Breast epithelium (tissue), 4 donors: ENCODE measurements around the gene OR11L1. TPM values are rescaled to one million over a fixed set of nuclear protein-coding genes. Genes with fewer than 3 reads are reported as not detected.

Experiments used
- DNase-seq, 2 donors: peaks; one replicate each; pipeline ENCODE4 v3.0.0-alpha.2; 2019; ENCODE audit warnings: low spot score in 2 of 2
- H3K27ac ChIP-seq, 2 donors: fragments of 200-600 bp; sonication (generic) in 1 of 2; one replicate each; pipeline ENCODE4 v1.5.1; 2016 to 2019; ENCODE audit warnings: mild to moderate bottlenecking in 1 of 2
- H3K27me3 ChIP-seq, 2 donors: fragments of 200-600 bp; sonication (generic) in 1 of 2; one replicate each; pipeline versions ENCODE4 v1.5.1 to v1.6.0; 2017 to 2019; ENCODE audit warnings: control low read depth in 1 of 2, mild to moderate bottlenecking in 1 of 2
- H3K36me3 ChIP-seq: fragments of 200-600 bp; one replicate; pipeline ENCODE4 v1.5.1; 2019
- H3K4me1 ChIP-seq, 2 donors: fragments of 200-600 bp; sonication (generic); one replicate each; pipeline ENCODE4 v1.5.1; 2016 to 2019; ENCODE audit warnings: control low read depth in 1 of 2
- H3K4me3 ChIP-seq, 3 donors: fragments of 200-600 bp; sonication (generic); 1 replicate in 2 of 3; 2 replicates in 1 of 3; pipeline ENCODE4 v1.5.1; 2016 to 2019; ENCODE audit warnings: mild to moderate bottlenecking in 3 of 3, moderate library complexity in 2 of 3
- H3K9me3 ChIP-seq, 2 donors: fragments of 200-600 bp; sonication (generic) in 1 of 2; one replicate each; pipeline ENCODE4 v1.5.1; 2016 to 2019; ENCODE audit warnings: control low read depth in 1 of 2
- POLR2A ChIP-seq: fragments of 450-650 bp; IDR thresholded peaks from one replicate; pipeline ENCODE4 v1.6.1; 2016; ENCODE audit warnings: antibody characterized with exemption, mild to moderate bottlenecking, moderate library complexity
- POLR2AphosphoS5 ChIP-seq, 3 donors: sonication (generic); formaldehyde crosslinking; IDR thresholded peaks; one replicate each; pipeline ENCODE4 v1.6.1; 2017; ENCODE audit warnings: antibody characterized with exemption in 3 of 3
- intact Hi-C: fragments of 100-400 bp; cut with DNase I; formaldehyde crosslinking; loops from one replicate; pipeline ENCODE4 v1.15.1; 2023; ENCODE audit warnings: low total_unique reads
- total RNA-seq, 3 donors: library from RNA; depleted of rRNA; stranded (reverse); fragments of >200 nt; gene quantifications; one replicate each; pipeline ENCODE4 v1.1.0, GENCODE V29; 2016
- TF ChIP-seq, protein P1 (sequence below), 3 donors: fragments of 450-650 bp; IDR thresholded peaks; one replicate each; pipeline ENCODE4 v1.5.1; 2016 to 2017; ENCODE audit warnings: antibody characterized with exemption in 3 of 3, mild to moderate bottlenecking in 3 of 3, moderate library complexity in 3 of 3

OR11L1 gene
- total RNA-seq, 3 donors from 2014 or later, result not detected

GRCh38 chr1:247824023-247824422 lies 17.7 kb downstream of the OR11L1 start, which contains the start of gene OR14A16:
OR14A16 (minus strand) TSS chr1:247824119; CDS start chr1:247815729, 8,390 bp downstream.
- Histone ChIP-seq H3K9me3 (no peaks in the 10 kb centered on the region), H3K36me3 (no peaks in the 10 kb centered on the region), H3K4me3 (no peak within 1 kb of the TSS), H3K27me3 (no peaks in the 10 kb centered on the region), H3K4me1 (no peaks in the 10 kb centered on the region), H3K27ac (no peak within 1 kb of the TSS)
- TF ChIP-seq, protein P1, sequence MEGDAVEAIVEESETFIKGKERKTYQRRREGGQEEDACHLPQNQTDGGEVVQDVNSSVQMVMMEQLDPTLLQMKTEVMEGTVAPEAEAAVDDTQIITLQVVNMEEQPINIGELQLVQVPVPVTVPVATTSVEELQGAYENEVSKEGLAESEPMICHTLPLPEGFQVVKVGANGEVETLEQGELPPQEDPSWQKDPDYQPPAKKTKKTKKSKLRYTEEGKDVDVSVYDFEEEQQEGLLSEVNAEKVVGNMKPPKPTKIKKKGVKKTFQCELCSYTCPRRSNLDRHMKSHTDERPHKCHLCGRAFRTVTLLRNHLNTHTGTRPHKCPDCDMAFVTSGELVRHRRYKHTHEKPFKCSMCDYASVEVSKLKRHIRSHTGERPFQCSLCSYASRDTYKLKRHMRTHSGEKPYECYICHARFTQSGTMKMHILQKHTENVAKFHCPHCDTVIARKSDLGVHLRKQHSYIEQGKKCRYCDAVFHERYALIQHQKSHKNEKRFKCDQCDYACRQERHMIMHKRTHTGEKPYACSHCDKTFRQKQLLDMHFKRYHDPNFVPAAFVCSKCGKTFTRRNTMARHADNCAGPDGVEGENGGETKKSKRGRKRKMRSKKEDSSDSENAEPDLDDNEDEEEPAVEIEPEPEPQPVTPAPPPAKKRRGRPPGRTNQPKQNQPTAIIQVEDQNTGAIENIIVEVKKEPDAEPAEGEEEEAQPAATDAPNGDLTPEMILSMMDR (IDR thresholded peaks at IDR 0.05), result no peak
- no peak for TF ChIP-seq POLR2AphosphoS5 (IDR thresholded peaks at IDR 0.05)
- no peak for TF ChIP-seq POLR2A
- intact Hi-C loops, result no loop called here
- no peak for DNase-seq

DNA sequence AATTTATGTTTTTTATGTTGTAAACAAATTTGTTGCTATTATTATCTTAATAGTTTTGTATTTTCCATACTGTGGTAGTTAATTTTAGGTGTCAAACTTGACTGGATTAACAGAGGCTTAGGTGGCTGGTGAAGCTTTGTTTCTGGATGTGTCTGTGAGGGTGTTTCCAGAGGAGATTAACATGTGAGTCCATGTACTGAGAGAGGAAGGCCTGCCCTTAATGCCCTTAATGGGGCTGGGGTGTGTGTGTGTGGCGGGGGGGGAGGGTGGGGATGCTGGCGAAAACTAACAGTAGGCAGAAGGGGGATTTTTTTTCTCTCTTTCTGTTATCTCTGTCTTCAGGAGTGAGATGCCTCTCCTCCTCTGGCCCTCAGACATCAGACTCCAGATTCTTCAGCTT lies 19.6 kb downstream of the OR11L1 start:
- DNase-seq, result no peak
- Histone ChIP-seq H3K4me1 (no peaks in the 10 kb centered on the region), H3K9me3 (no peaks in the 10 kb centered on the region), H3K27me3 (no peaks in the 10 kb centered on the region), H3K36me3 (no peaks in the 10 kb centered on the region), H3K4me3 (no peak overlapping the region), H3K27ac (no peak overlapping the region)
- intact Hi-C loops, result no loop called here
- TF ChIP-seq POLR2AphosphoS5 (IDR thresholded peaks at IDR 0.05), result no peak
- TF ChIP-seq, protein P1 (IDR thresholded peaks at IDR 0.05), result no peak
- no peak for TF ChIP-seq POLR2A

DNA sequence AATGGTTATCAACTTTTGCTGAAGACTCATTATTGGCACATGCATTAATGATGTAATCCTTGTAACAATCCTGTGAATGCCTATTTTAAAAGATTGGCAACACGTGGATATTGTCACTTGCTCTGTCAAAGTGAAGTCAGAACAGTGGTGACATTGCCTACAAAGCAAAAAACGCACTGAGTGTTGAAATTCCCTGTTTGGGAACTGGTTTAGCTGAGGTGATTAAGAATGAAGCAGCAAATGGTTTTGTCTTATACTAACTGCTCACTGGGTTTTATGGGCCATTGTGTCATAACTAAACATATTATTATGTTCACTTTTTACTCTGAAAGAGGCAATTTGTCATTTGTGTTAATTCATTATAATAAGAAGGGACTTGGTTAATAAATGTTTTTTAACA lies 29.1 kb downstream of the OR11L1 start:
- H3K9me3 ChIP-seq, result no peaks in the 10 kb centered on the region
- TF ChIP-seq POLR2A, result no peak
- TF ChIP-seq, protein P1 (IDR thresholded peaks at IDR 0.05), result no peak
- no peak for TF ChIP-seq POLR2AphosphoS5 (IDR thresholded peaks at IDR 0.05)
- intact Hi-C loops, result no loop called here
- H3K36me3 ChIP-seq, result no peaks in the 10 kb centered on the region
- no peaks in the 10 kb centered on the region for H3K27me3 ChIP-seq
- no peak overlapping the region for H3K27ac ChIP-seq
- DNase-seq, result no peak
- H3K4me3 ChIP-seq, result no peak overlapping the region
- no peaks in the 10 kb centered on the region for H3K4me1 ChIP-seq

DNA sequence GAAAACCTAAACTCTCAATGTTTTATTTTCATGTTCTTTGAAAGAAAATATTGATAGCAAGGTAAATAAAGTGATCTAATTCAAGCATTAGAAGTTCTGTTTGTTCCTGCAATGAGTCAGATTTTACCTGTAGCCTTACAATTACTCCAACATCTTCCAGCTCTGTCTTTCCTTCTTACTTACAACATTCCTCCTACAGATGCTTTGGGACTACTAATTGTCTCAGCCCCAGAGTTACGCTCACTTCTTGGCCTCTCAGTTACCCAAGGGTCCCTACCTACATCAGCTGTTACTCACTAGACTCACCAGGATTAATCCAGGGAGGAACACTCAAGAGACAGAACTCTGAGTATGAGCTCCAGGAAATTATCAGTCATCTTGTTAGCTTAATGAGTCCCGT lies 44.2 kb downstream of the OR11L1 start:
- Histone ChIP-seq H3K4me1 (no peaks in the 10 kb centered on the region), H3K9me3 (peaks cover 0 to under 1% of the 10 kb centered on the region in 2 donors), H3K36me3 (no peaks in the 10 kb centered on the region), H3K27me3 (no peaks in the 10 kb centered on the region), H3K27ac (no peak overlapping the region), H3K4me3 (no peak overlapping the region)
- no peak for TF ChIP-seq POLR2A
- no peak for TF ChIP-seq POLR2AphosphoS5 (IDR thresholded peaks at IDR 0.05)
- TF ChIP-seq, protein P1 (IDR thresholded peaks at IDR 0.05), result no peak
- intact Hi-C loops, result no loop called here
- DNase-seq, result no peak

Other genes starting within 250 kb of the OR11L1 start
- gene OR2G3, start 236.3 kb downstream of the OR11L1 start, total RNA-seq, result not detected
- gene OR13G1, start 162.2 kb downstream of the OR11L1 start, total RNA-seq, result not detected
- not detected for gene OR6F1, start 125.2 kb downstream of the OR11L1 start, total RNA-seq
- gene OR14K1, start 103.3 kb downstream of the OR11L1 start, total RNA-seq, result 1 to 10 TPM in 2 of 3 donors, not detected in 1; 1.0 to 1.3 TPM
- gene OR14A2, start 93.8 kb downstream of the OR11L1 start, total RNA-seq, result not detected
- gene OR1C1, start 81.3 kb downstream of the OR11L1 start, total RNA-seq, result not detected
- not detected for gene OR14A16, start 17.8 kb downstream of the OR11L1 start, total RNA-seq
- gene TRIM58, start 15.3 kb upstream of the OR11L1 start, total RNA-seq, result 1 to 10 TPM in 2 of 3 donors, under 1 TPM in 1; 0.32 to 4.6 (median 1.0) TPM
- 1 to 10 TPM in 1 of 3 donors, not detected in 2; 3.6 TPM for gene OR2W3, start 53.7 kb upstream of the OR11L1 start, total RNA-seq
- not detected for gene OR2T8, start 78.4 kb upstream of the OR11L1 start, total RNA-seq
- not detected for gene OR2AJ1, start 83.0 kb upstream of the OR11L1 start, total RNA-seq
- gene OR2L8, start 107.0 kb upstream of the OR11L1 start, total RNA-seq, result 1 to 10 TPM in 1 of 3 donors, under 1 TPM in 1, not detected in 1; 0.73 to 1.3 TPM
- gene OR2AK2, start 123.3 kb upstream of the OR11L1 start, total RNA-seq, result under 1 TPM in 1 of 3 donors, not detected in 2; 0.44 TPM
- gene OR2L5, start 171.8 kb upstream of the OR11L1 start, total RNA-seq, result under 1 TPM in 2 of 3 donors, not detected in 1; 0.44 to 0.66 TPM
- gene OR2L2, start 188.2 kb upstream of the OR11L1 start, total RNA-seq, result under 1 TPM in 2 of 3 donors, not detected in 1; 0.66 to 0.73 TPM
- under 1 TPM in 2 of 3 donors, not detected in 1; 0.15 to 0.33 TPM for gene OR2L3, start 204.9 kb upstream of the OR11L1 start, total RNA-seq